Pancreas (tissue), 10 donors: ENCODE results near the gene CYP2C19. TPM values are rescaled to one million over a fixed set of nuclear protein-coding genes. Genes with fewer than 3 reads are reported as not detected.

Experiments used
- ATAC-seq, 4 donors: fragments of 200-7000 bp; cut with Tn5 transposase; one replicate each; pipeline versions ENCODE4 v1.8.0 to v1.9.1; 2020; ENCODE audit warnings: mild to moderate bottlenecking in 4 of 4, moderate library complexity in 4 of 4
- DNase-seq, 6 donors: peaks; one replicate each; pipeline ENCODE4 v3.0.0-alpha.2; 2020
- FAIRE-seq: peaks from 2 replicates; lab custom pipeline; 2012; peaks lifted over from hg19 to GRCh38; lab: Jason Lieb, UNC
- H3K27ac ChIP-seq, 4 donors: fragments of 200-600 bp; sonication (generic); 1 replicate in 3 of 4; 2 replicates in 1 of 4; pipeline versions ENCODE4 v1.5.0 to v1.8.0; 2020
- H3K27me3 ChIP-seq, 4 donors: fragments of 200-600 bp; one replicate each; pipeline ENCODE4 v1.8.0; 2021
- H3K36me3 ChIP-seq, 3 donors: fragments of 200-600 bp; sonication (generic) in 1 of 3; one replicate each; pipeline versions ENCODE4 v1.5.0 to v1.8.0; 2020 to 2021
- H3K4me1 ChIP-seq, 3 donors: fragments of 200-600 bp; one replicate each; pipeline ENCODE4 v1.8.0; 2021
- H3K4me3 ChIP-seq, 4 donors: fragments of 200-600 bp; sonication (generic) in 2 of 4; one replicate each; pipeline versions ENCODE4 v1.5.0 to v1.8.0; 2020 to 2021
- H3K9me3 ChIP-seq, 4 donors: fragments of 200-600 bp; one replicate each; pipeline ENCODE4 v1.8.0; 2021
- WGBS, 2 donors: extraction: QIAGEN DNeasy Blood & Tissue Kit; methylation state at CpG; one replicate each; pipeline ENCODE4 v1.1.7; 2013; 5-methylcytosine and 5-hydroxymethylcytosine counted together
- intact Hi-C, 3 donors: fragments of 100-400 bp; cut with DNase I; formaldehyde crosslinking; loops; one replicate each; pipeline versions ENCODE4 v1.11.1 to v1.14.2; 2022
- polyA plus RNA-seq, 2 donors: library from polyadenylated mRNA; stranded (reverse); fragments of 200-250 nt; gene quantifications; one replicate each; pipeline ENCODE4 v1.2.3, GENCODE V29; 2013
- total RNA-seq, 6 donors: library from RNA; stranded (reverse); fragmentation: NEBNext Ultra II Directional in 4 of 6; extraction: Animal tissue kit (Norgen Biotek cat#: 25700) in 4 of 6; gene quantifications; one replicate each; pipeline versions ENCODE4 v1.2.1 to v1.2.4, GENCODE V29; 2021 to 2023
- TF ChIP-seq, protein P1 (sequence below), 4 donors: fragments of 200-600 bp; sonication (generic) in 3 of 4; IDR thresholded peaks; one replicate each; pipeline versions ENCODE4 v1.5.0 to v1.8.0; 2021; ENCODE audit warnings: antibody characterized with exemption in 4 of 4
- donor health status: healthy with polysubstance abuse.
- donor health status: DM: no; HTN: no; CAD: no; lungs with moderate emphysema.
- donor health status: DM: no; HTN: no; CAD: no.
- donor health status: control.
- donor health status: control.
- donor health status: Bipolar disorder and iron deficiency.
- donor health status: DM: yes; HTN: yes; CAD: no.
- donor health status: DM: no; HTN: no; CAD: no.
- donor health status: DM: no; HTN: no; CAD: no.
- donor health status: DM: yes; HTN: yes; CAD: no.

CYP2C19 gene
- total RNA-seq (under 1 TPM in 4 of 6 donors, not detected in 2; 0.04 to 0.44 (median 0.34) TPM), polyA plus RNA-seq (under 1 TPM in 1 of 2 donors, not detected in 1; 0.07 TPM)

DNA sequence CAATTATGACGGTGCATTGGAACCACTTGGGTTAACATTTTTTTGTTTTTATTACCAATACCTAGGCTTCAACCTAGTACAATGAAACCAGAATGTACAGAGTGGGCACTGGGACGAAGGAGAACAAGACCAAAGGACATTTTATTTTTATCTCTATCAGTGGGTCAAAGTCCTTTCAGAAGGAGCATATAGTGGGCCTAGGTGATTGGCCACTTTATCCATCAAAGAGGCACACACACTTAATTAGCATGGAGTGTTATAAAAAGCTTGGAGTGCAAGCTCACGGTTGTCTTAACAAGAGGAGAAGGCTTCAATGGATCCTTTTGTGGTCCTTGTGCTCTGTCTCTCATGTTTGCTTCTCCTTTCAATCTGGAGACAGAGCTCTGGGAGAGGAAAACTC is at the start of gene CYP2C19:
CYP2C19 (plus strand) TSS at position 289 of the 400 bp plus-strand sequence; CDS start at position 314, 25 bp downstream.
- Histone ChIP-seq H3K36me3 (no peaks in the 10 kb centered on the region), H3K4me1 (no peaks in the 10 kb centered on the region), H3K27ac (no peak within 1 kb of the TSS), H3K27me3 (no peaks in the 10 kb centered on the region), H3K9me3 (no peaks in the 10 kb centered on the region), H3K4me3 (no peak within 1 kb of the TSS)
- FAIRE-seq (no peak), ATAC-seq (no peak), DNase-seq (no peak)
- TF ChIP-seq, protein P1, sequence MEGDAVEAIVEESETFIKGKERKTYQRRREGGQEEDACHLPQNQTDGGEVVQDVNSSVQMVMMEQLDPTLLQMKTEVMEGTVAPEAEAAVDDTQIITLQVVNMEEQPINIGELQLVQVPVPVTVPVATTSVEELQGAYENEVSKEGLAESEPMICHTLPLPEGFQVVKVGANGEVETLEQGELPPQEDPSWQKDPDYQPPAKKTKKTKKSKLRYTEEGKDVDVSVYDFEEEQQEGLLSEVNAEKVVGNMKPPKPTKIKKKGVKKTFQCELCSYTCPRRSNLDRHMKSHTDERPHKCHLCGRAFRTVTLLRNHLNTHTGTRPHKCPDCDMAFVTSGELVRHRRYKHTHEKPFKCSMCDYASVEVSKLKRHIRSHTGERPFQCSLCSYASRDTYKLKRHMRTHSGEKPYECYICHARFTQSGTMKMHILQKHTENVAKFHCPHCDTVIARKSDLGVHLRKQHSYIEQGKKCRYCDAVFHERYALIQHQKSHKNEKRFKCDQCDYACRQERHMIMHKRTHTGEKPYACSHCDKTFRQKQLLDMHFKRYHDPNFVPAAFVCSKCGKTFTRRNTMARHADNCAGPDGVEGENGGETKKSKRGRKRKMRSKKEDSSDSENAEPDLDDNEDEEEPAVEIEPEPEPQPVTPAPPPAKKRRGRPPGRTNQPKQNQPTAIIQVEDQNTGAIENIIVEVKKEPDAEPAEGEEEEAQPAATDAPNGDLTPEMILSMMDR (IDR thresholded peaks at IDR 0.05): no peak
- intact Hi-C loops: no loop called here
- 60 to 72% methylated on average over 3 of the region's 3 CpGs for WGBS, 2 donors

DNA sequence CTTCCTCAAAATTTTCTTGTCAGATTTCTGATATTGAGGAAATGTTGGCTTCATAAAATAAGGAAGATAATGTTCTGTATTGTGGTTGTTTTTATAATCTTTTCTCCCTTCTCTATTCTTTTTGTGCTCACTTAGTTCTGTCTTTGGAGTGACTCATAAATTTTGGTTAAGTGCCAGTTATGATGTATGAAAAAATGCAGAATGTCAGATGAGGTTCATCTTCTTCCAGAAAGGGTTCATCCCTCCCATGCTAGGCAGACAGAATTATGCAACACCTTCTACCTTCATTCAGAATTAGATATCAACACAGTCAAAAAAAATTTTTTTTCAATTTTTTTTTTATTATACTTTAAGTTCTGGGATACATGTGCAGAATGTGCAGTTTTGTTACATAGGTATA is 36.6 kb upstream of the CYP2C19 start:
- H3K4me3 ChIP-seq: no peak overlapping the region
- TF ChIP-seq, protein P1 (IDR thresholded peaks at IDR 0.05): no peak
- FAIRE-seq: no peak

DNA sequence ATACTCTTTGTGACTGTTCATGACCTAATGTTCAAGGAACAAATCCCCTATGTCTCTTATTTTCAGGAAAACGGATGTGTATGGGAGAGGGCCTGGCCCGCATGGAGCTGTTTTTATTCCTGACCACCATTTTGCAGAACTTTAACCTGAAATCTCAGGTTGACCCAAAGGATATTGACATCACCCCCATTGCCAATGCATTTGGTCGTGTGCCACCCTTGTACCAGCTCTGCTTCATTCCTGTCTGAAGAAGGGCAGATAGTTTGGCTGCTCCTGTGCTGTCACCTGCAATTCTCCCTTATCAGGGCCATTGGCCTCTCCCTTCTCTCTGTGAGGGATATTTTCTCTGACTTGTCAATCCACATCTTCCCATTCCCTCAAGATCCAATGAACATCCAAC is 27.3 kb upstream of the CYP2C19 start:
- FAIRE-seq (no peak), DNase-seq (no peak)
- WGBS, 2 donors: 67 to 81% methylated on average over 3 of the region's 3 CpGs

More for the DNA sequence above, 36.6 kb upstream of the CYP2C19 start:
- DNase-seq: no peak
- no peak for ATAC-seq
- Histone ChIP-seq H3K9me3 (no peaks in the 10 kb centered on the region), H3K27me3 (no peaks in the 10 kb centered on the region), H3K27ac (no peak overlapping the region), H3K36me3 (no peaks in the 10 kb centered on the region), H3K4me1 (no peaks in the 10 kb centered on the region)
- intact Hi-C loops: no loop called here

DNA sequence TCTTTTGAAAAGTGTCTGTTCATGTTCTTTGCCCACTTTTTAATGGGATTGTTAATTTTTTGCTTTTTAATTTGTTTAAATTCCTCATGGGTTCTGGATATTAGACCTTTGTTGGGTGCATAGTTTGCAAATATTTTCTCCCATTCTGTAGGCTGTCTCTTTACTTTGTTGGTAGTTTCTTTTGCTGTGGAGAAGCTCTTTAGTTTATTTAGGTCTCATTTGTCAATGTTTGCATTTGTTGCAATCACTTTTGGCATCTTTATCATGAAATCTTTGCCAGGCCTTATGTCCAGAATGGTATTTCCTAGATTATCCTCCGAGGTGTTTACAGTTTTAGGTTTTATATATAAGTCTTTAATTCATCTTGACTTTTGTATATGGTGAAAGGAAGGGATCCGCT is 23.9 kb upstream of the CYP2C19 start:
- ATAC-seq: no peak
- 63 to 66% methylated on average over 2 of the region's 2 CpGs for WGBS, 2 donors
- H3K4me3 ChIP-seq: no peak overlapping the region
- H3K36me3 ChIP-seq: no peaks in the 10 kb centered on the region
- H3K4me1 ChIP-seq: no peaks in the 10 kb centered on the region
- TF ChIP-seq, protein P1 (IDR thresholded peaks at IDR 0.05): no peak
- H3K9me3 ChIP-seq: no peaks in the 10 kb centered on the region
- FAIRE-seq: no peak
- intact Hi-C loops: no loop called here
- DNase-seq: no peak
- no peak overlapping the region for H3K27ac ChIP-seq
- H3K27me3 ChIP-seq: no peaks in the 10 kb centered on the region

More for the DNA sequence above, 27.3 kb upstream of the CYP2C19 start:
- Histone ChIP-seq H3K9me3 (no peaks in the 10 kb centered on the region), H3K36me3 (no peaks in the 10 kb centered on the region), H3K4me3 (no peak overlapping the region), H3K27me3 (no peaks in the 10 kb centered on the region), H3K4me1 (no peaks in the 10 kb centered on the region), H3K27ac (no peak overlapping the region)
- no peak for ATAC-seq
- intact Hi-C loops: no loop called here
- TF ChIP-seq, protein P1 (IDR thresholded peaks at IDR 0.05): no peak

DNA sequence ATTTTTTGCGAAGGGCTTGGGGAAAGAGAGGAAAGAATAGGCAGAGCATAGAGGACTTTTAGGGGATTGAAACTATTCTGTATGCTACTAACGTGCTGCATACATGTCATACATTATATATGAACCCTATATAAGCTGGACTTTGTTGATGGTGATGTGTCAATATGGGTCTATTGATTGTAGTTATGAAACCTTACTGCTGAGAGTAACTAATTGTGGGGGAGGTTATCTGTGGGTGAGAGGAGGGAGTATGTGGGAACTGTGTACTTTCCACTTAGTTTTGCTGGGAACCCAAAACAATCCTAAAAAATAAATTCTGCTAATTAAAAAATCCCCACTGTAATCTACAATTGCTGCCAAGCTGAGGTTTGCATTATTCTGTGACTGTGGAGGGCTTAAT is 15.3 kb upstream of the CYP2C19 start:
- no peaks in the 10 kb centered on the region for H3K36me3 ChIP-seq
- H3K4me1 ChIP-seq: no peaks in the 10 kb centered on the region
- DNase-seq (no peak), ATAC-seq (no peak), FAIRE-seq (no peak)
- TF ChIP-seq, protein P1 (IDR thresholded peaks at IDR 0.05): no peak
- 86 to 87% methylated on average over 2 of the region's 2 CpGs for WGBS, 2 donors
- intact Hi-C loops: no loop called here
- H3K4me3 ChIP-seq: no peak overlapping the region
- H3K27me3 ChIP-seq: no peaks in the 10 kb centered on the region
- H3K9me3 ChIP-seq: no peaks in the 10 kb centered on the region
- H3K27ac ChIP-seq: no peak overlapping the region
